Measurements from ENCODE around the gene PAN2. TPM values are rescaled to one million over a fixed set of nuclear protein-coding genes. Genes with fewer than 3 reads are reported as not detected.

PAN2 gene
- total and polyA plus RNA-seq, 4 donors = 22.4 to 68.2 (median 52.2) TPM

- H3K4me1 ChIP-seq (ENCODE audit: control insufficient read depth in 5 of 5, insufficient read depth in 5 of 5, low read length in 5 of 5) = peaks cover 0 to 14% (median 8%) of the 10 kb centered on the region in 5 donors
- WGBS, 2 donors = 4 to 6% methylated on average over 6 of the region's 6 CpGs
- H3K27ac ChIP-seq (ENCODE audit: low read depth in 1 of 2, low read length in 1 of 2) = peak overlapping the region; percentile 92 to 98
- H3K27me3 ChIP-seq (ENCODE audit: control insufficient read depth in 3 of 3, insufficient read depth in 3 of 3, low read length in 2 of 3) = no peaks in the 10 kb centered on the region
- no peak for ATAC-seq (ENCODE audit: insufficient read depth, low FRiP score)
- no peaks in the 10 kb centered on the region for H3K9me3 ChIP-seq (ENCODE audit: control insufficient read depth in 4 of 4, insufficient read depth in 3 of 4, low read length in 3 of 4)
- H3K4me3 ChIP-seq = peak overlapping the region; percentile 42
- no peak for TF ChIP-seq CTCF (IDR thresholded peaks at IDR 0.05; ENCODE audit: control extremely low read depth, extremely low read depth)
- no peaks in the 10 kb centered on the region for H3K36me3 ChIP-seq (ENCODE audit: control insufficient read depth in 4 of 4, insufficient read depth in 4 of 4, low read length in 4 of 4)
- DNase-seq = no peak
- peak overlapping the region; percentile 63 to 94 for H3K9ac ChIP-seq (ENCODE audit: insufficient read depth in 1 of 2, low read length in 2 of 2)
Observed at GRCh38 chr12:56334490-56334793, 642 bp upstream of the PAN2 start.

DNA sequence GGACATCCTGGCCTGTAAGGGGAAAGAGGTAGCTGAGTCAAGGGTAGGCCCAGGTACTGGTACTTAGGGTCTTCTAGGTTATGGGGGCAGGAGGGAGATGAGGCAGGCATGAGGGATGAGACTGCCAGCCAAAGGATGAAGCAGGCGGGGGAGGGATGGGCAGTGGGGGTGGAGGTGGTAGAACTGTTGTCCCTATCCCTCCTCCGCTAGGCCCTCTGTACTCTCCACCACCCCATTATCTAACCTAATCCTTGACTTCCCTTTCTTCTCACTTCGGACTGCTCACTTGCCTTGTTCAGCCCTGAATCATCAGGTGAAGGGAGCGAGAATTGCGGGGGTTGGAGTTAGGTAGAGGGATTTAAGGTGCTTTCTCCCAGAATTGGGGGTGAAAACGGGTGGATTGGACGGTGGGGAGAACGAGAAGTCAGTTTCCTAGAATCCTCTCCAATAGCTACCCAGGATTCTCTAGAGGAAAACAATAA is 562 bp downstream of the PAN2 start:
- Histone ChIP-seq H3K27ac (ENCODE audit: low read depth in 1 of 2, low read length in 1 of 2) (peak overlapping the region; percentile 92 to 98), H3K9ac (ENCODE audit: insufficient read depth in 1 of 2, low read length in 2 of 2) (peak overlapping the region; percentile 94 to 95), H3K27me3 (ENCODE audit: control insufficient read depth in 3 of 3, insufficient read depth in 3 of 3, low read length in 2 of 3) (no peaks in the 10 kb centered on the region), H3K4me1 (ENCODE audit: control insufficient read depth in 5 of 5, insufficient read depth in 5 of 5, low read length in 5 of 5) (peaks cover 0 to 14% (median 8%) of the 10 kb centered on the region in 5 donors), H3K36me3 (ENCODE audit: control insufficient read depth in 4 of 4, insufficient read depth in 4 of 4, low read length in 4 of 4) (peaks cover 0 to under 1% (median 0%) of the 10 kb centered on the region in 4 donors), H3K9me3 (ENCODE audit: control insufficient read depth in 4 of 4, insufficient read depth in 3 of 4, low read length in 3 of 4) (no peaks in the 10 kb centered on the region), H3K4me3 (peak overlapping the region; percentile 50)
- DNase-seq (no peak), ATAC-seq (ENCODE audit: insufficient read depth, low FRiP score) (no peak)
- no peak for TF ChIP-seq CTCF (IDR thresholded peaks at IDR 0.05; ENCODE audit: control extremely low read depth, extremely low read depth)
- WGBS, 2 donors = 16 to 23% methylated on average over 8 of the region's 8 CpGs

GRCh38 chr12:56332512-56333196 is 1.1 kb downstream of the PAN2 start:
- Histone ChIP-seq H3K9ac (ENCODE audit: insufficient read depth in 1 of 2, low read length in 2 of 2) (peak overlapping the region; percentile 94 to 95), H3K4me3 (no peak overlapping the region)

More at GRCh38 chr12:56332512-56333196, 1.1 kb downstream of the PAN2 start:
- peak overlapping the region; percentile 92 to 98 for H3K27ac ChIP-seq (ENCODE audit: low read depth in 1 of 2, low read length in 1 of 2)
- H3K9me3 ChIP-seq (ENCODE audit: control insufficient read depth in 4 of 4, insufficient read depth in 3 of 4, low read length in 3 of 4) = no peaks in the 10 kb centered on the region
- 97% methylated on average over 11 of the region's 11 CpGs for WGBS, 2 donors
- ATAC-seq (ENCODE audit: insufficient read depth, low FRiP score) (no peak), DNase-seq (no peak)
- peaks cover 0 to 14% (median 8%) of the 10 kb centered on the region in 5 donors for H3K4me1 ChIP-seq (ENCODE audit: control insufficient read depth in 5 of 5, insufficient read depth in 5 of 5, low read length in 5 of 5)
- H3K27me3 ChIP-seq (ENCODE audit: control insufficient read depth in 3 of 3, insufficient read depth in 3 of 3, low read length in 2 of 3) = no peaks in the 10 kb centered on the region
- TF ChIP-seq CTCF (IDR thresholded peaks at IDR 0.05; ENCODE audit: control extremely low read depth, extremely low read depth) = no peak
- H3K36me3 ChIP-seq (ENCODE audit: control insufficient read depth in 4 of 4, insufficient read depth in 4 of 4, low read length in 4 of 4) = peaks cover 0 to 6% (median 1%) of the 10 kb centered on the region in 4 donors
